HG02623 (cell line): Measurements from ENCODE around the gene MIER2.

ENCODE experiments used
- ATAC-seq: cut with Tn5 transposase; IDR thresholded peaks from one replicate; pipeline ENCODE4 v1.9.1; 2021; ENCODE audit warnings: moderate library complexity; ENCODE audit not compliant: unreplicated experiment

Gene MIER2

GRCh38 chr19:335486-336066 is 9.0 kb downstream of the MIER2 start:
- ATAC-seq = no peak

- no peak for ATAC-seq
Measured at GRCh38 chr19:335072-335471, 9.5 kb downstream of the MIER2 start.

GRCh38 chr19:334296-335071 is 10.1 kb downstream of the MIER2 start:
- ATAC-seq = no peak

- no peak for ATAC-seq
Measured at GRCh38 chr19:330503-330902, 14.1 kb downstream of the MIER2 start.

- ATAC-seq = no peak
Measured at GRCh38 chr19:329876-330275, 14.7 kb downstream of the MIER2 start.

GRCh38 chr19:328025-328505 is 16.5 kb downstream of the MIER2 start:
- ATAC-seq = no peak

GRCh38 chr19:327291-328024 is 17.1 kb downstream of the MIER2 start:
- ATAC-seq = no peak

- ATAC-seq = no peak
Measured at GRCh38 chr19:326871-327270, 17.7 kb downstream of the MIER2 start.

GRCh38 chr19:325937-326565 is 18.5 kb downstream of the MIER2 start:
- ATAC-seq = no peak

GRCh38 chr19:325173-325936 is 19.2 kb downstream of the MIER2 start:
- no peak for ATAC-seq

GRCh38 chr19:324716-325115 is 19.9 kb downstream of the MIER2 start:
- no peak for ATAC-seq

GRCh38 chr19:322616-323015 is 22.0 kb downstream of the MIER2 start:
- no peak for ATAC-seq

- no peak for ATAC-seq
Measured at GRCh38 chr19:318509-318774, 26.2 kb downstream of the MIER2 start.

- no peak for ATAC-seq
Measured at GRCh38 chr19:317710-318508, 26.7 kb downstream of the MIER2 start.

GRCh38 chr19:315811-316210 is 28.8 kb downstream of the MIER2 start:
- ATAC-seq = no peak

- no peak for ATAC-seq
Measured at GRCh38 chr19:313988-314815, 30.4 kb downstream of the MIER2 start.

GRCh38 chr19:313169-313987 is 31.2 kb downstream of the MIER2 start:
- ATAC-seq = no peak

- no peak for ATAC-seq
Measured at GRCh38 chr19:311813-312261, 32.8 kb downstream of the MIER2 start.
